K562 (cell line): ENCODE results near the gene MYO18B. TPM values are rescaled to one million over a fixed set of nuclear protein-coding genes. Genes with fewer than 3 reads are reported as not detected.

ENCODE experiments used
- ARID3A ChIP-seq: IDR thresholded peaks from 2 replicates; pipeline ENCODE4 v1.6.1; 2012; ENCODE audit warnings: low read depth, low read length, improper control_type of control experiment, borderline replicate concordance
- ARNT ChIP-seq, 2 experiments: fragments of 450-650 bp; IDR thresholded peaks; 2 replicates each; pipeline ENCODE4 v1.6.1; 2016; ENCODE audit warnings: mild to moderate bottlenecking in 1 of 2
- CEBPB ChIP-seq: fragments of 450-650 bp; IDR thresholded peaks from 2 replicates; pipeline ENCODE4 v1.6.1; 2016; ENCODE audit warnings: missing genetic modification characterization, missing compliant biosample characterization
- CREM ChIP-seq: IDR thresholded peaks from 2 replicates; pipeline ENCODE4 v1.6.1; 2014; ENCODE audit warnings: antibody characterized with exemption, low read depth
- EP300 ChIP-seq: IDR thresholded peaks from 2 replicates; pipeline ENCODE4 v1.6.1; 2012; ENCODE audit warnings: low read length, improper control_type of control experiment
- ETS2 ChIP-seq: IDR thresholded peaks from 2 replicates; pipeline ENCODE4 v1.6.1; 2016; ENCODE audit warnings: borderline replicate concordance, missing genetic modification characterization, mild to moderate bottlenecking, moderate library complexity, missing compliant biosample characterization; ENCODE audit not compliant: poor library complexity, severe bottlenecking
- ETV1 ChIP-seq: fragments of 450-650 bp; conservative IDR thresholded peaks from 2 replicates; pipeline ENCODE4 v1.6.1; 2016; ENCODE audit warnings: missing genetic modification characterization, control low read depth, low read depth, missing compliant biosample characterization
- FOXK1 ChIP-seq: sonication (generic); formaldehyde crosslinking; IDR thresholded peaks from 2 replicates; pipeline ENCODE4 v1.8.0; 2022; ENCODE audit warnings: missing genetic modification reagents, mild to moderate bottlenecking, borderline replicate concordance
- FOXK2 ChIP-seq, 2 experiments: fragments of 450-650 bp; IDR thresholded peaks in 1 of 2; conservative IDR thresholded peaks in 1 of 2; 2 replicates each; pipeline ENCODE4 v1.6.1; 2016; ENCODE audit warnings: low read depth in 2 of 2, mild to moderate bottlenecking in 1 of 2
- GTF2E2 ChIP-seq: fragments of 200-800 bp; sonication (Bioruptor generic); IDR thresholded peaks from 2 replicates; pipeline ENCODE4 v1.6.1; 2016; ENCODE audit warnings: missing genetic modification characterization, missing compliant biosample characterization
- HDAC2 ChIP-seq: fragments of 450-650 bp; IDR thresholded peaks from 2 replicates; pipeline ENCODE4 v1.6.1; 2016; ENCODE audit warnings: mild to moderate bottlenecking
- HMG20A ChIP-seq: fragments of 450-650 bp; formaldehyde crosslinking; conservative IDR thresholded peaks from 2 replicates; pipeline ENCODE4 v1.4.0; 2020; ENCODE audit warnings: mild to moderate bottlenecking, mixed read lengths
- KDM1A ChIP-seq, 2 experiments: fragments of 450-650 bp; IDR thresholded peaks; 2 replicates each; pipeline ENCODE4 v1.6.1; 2016; ENCODE audit warnings: mild to moderate bottlenecking in 2 of 2
- MAX ChIP-seq: sonication (generic); formaldehyde crosslinking; IDR thresholded peaks from 2 replicates; pipeline ENCODE4 v1.9.0; 2022; ENCODE audit warnings: mild to moderate bottlenecking, missing genetic modification reagents
- PBX2 ChIP-seq, 2 experiments: IDR thresholded peaks in 1 of 2; conservative IDR thresholded peaks in 1 of 2; 2 replicates each; pipeline ENCODE4 v1.6.1; 2016; ENCODE audit warnings: low read depth in 2 of 2, mild to moderate bottlenecking in 1 of 2, missing compliant biosample characterization in 1 of 2, missing genetic modification characterization in 1 of 2, moderate library complexity in 1 of 2
- TAF9B ChIP-seq: fragments of 450-650 bp; IDR thresholded peaks from 2 replicates; pipeline ENCODE4 v1.6.1; 2018; ENCODE audit warnings: mild to moderate bottlenecking; ENCODE audit not compliant: partially characterized antibody
- TBL1XR1 ChIP-seq, 2 experiments: IDR thresholded peaks; 2 replicates each; pipeline ENCODE4 v1.6.1; 2012; ENCODE audit warnings: improper control_type of control experiment in 2 of 2, low read length in 2 of 2, mild to moderate bottlenecking in 1 of 2
- TCF7L2 ChIP-seq: fragments of 150-350 bp; IDR thresholded peaks from 2 replicates; pipeline ENCODE4 v1.6.1; 2016; ENCODE audit warnings: low read depth, mild to moderate bottlenecking, low read length, moderate library complexity
- ZFP91 ChIP-seq: sonication (generic); formaldehyde crosslinking; IDR thresholded peaks from 2 replicates; pipeline ENCODE4 v1.8.0; 2022; ENCODE audit warnings: mild to moderate bottlenecking, missing genetic modification reagents
- ZNF316 ChIP-seq: fragments of 450-650 bp; IDR thresholded peaks from 2 replicates; pipeline ENCODE4 v1.6.1; 2016
- ZNF384 ChIP-seq: IDR thresholded peaks from 2 replicates; pipeline ENCODE4 v1.6.1; 2012; ENCODE audit warnings: low read depth, low read length, improper control_type of control experiment
- polyA plus RNA-seq, 8 experiments: library from polyadenylated mRNA; depleted of rRNA in 4 of 8; stranded (reverse) in 5 of 8; unstranded in 3 of 8; fragments of >200 nt; fragmentation: Nextera tagmentation in 2 of 8; fragmentation: Illumina TruSeq in 1 of 8; extraction: Ambion mirVana in 2 of 8; extraction: Trizol in 1 of 8; gene quantifications; 2 replicates each; pipeline versions ENCODE4 v1.2.1 to v1.2.3, GENCODE V29; 2011 to 2014; ENCODE audit warnings: inconsistent platforms in 1 of 8, missing spikeins in 1 of 8
- total RNA-seq, 7 experiments: library from RNA; depleted of rRNA in 6 of 7; stranded (reverse); fragments of >200 nt in 6 of 7; fragmentation: Illumina TruSeq in 2 of 7; extraction: Trizol in 2 of 7; gene quantifications; 2 replicates each; pipeline versions ENCODE4 v1.2.1 to v1.2.3, GENCODE V29; 2011 to 2021; ENCODE audit warnings: low replicate concordance in 1 of 7

MYO18B gene
- total and polyA plus RNA-seq, 9 of the 15 experiments (the other 6 are each of a cell fraction or from before 2014, with no cell fraction given), result 0.06 to 7.0 (median 4.3) TPM

- TF ChIP-seq ZFP91 (CRISPR knock-in tag) (no peak), ARNT (IDR thresholded peaks at IDR 0.05) (peak in 1 of 2 experiments; percentile 49; a peak in 1 of 4 replicates), KDM1A (IDR thresholded peaks at IDR 0.05) (peak; percentile 80 to 87), TAF9B (peak; percentile 20), ZNF384 (no peak), MAX (CRISPR knock-in tag) (no peak), EP300 (peak; percentile 83), HMG20A (CRISPR knock-in tag) (no peak), CEBPB (peak; percentile 83), ETS2 (no peak), FOXK1 (CRISPR knock-in tag) (no peak), TBL1XR1 (IDR thresholded peaks at IDR 0.05; ENCODE audit: low read length in 2 of 2) (peak in 1 of 2 experiments; percentile 68; a peak in 1 of 4 replicates), ETV1 (tag) (0 out of 2 replicates have a peak, but pooled peaks have one; percentile 23), GTF2E2 (tag) (0 out of 2 replicates have a peak, but pooled peaks have one; percentile 32), ARID3A (0 out of 2 replicates have a peak, but pooled peaks have one; percentile 48), PBX2 (CRISPR knock-in tag; IDR thresholded peaks at IDR 0.05; ENCODE audit: low read depth) (no peak), PBX2 (tag; conservative IDR thresholded peaks at IDR 0.05; ENCODE audit: low read depth) (peak; percentile 82), HDAC2 (peak; percentile 83; the same call in 1 of the 2 replicates), CREM (0 out of 2 replicates have a peak, but pooled peaks have one; percentile 6), FOXK2 (conservative IDR thresholded peaks at IDR 0.05 in 1 of 2, IDR thresholded peaks at IDR 0.05 in 1 of 2; ENCODE audit: low read depth in 2 of 2) (peak; percentile 16 to 35; a peak in 2 of 4 replicates), ZNF316 (peak; percentile 21; the same call in 1 of the 2 replicates), TCF7L2 (no peak)
Measured at GRCh38 chr22:25759825-25760231, 17.8 kb downstream of the MYO18B start (continued).
